Ovary (tissue), 3 donors: ENCODE data around the gene OR4C46.
"Not testable (repeated sequence)": the region's sequence is repeated elsewhere in the genome, so short reads cannot be mapped to it uniquely, and the experiment has no call there.

Source experiments
- EP300 ChIP-seq: sonication (generic); formaldehyde crosslinking; IDR thresholded peaks from one replicate; pipeline ENCODE4 v1.6.1; 2017; ENCODE audit warnings: antibody characterized with exemption
- POLR2A ChIP-seq: fragments of 450-650 bp; IDR thresholded peaks from one replicate; pipeline ENCODE4 v1.6.1; 2017; ENCODE audit warnings: antibody characterized with exemption, mild to moderate bottlenecking, moderate library complexity
- TF ChIP-seq, protein P1 (sequence below), 3 donors: fragments of 450-650 bp in 2 of 3; fragments of 200-600 bp in 1 of 3; IDR thresholded peaks; one replicate each; pipeline versions ENCODE4 v1.5.1 to v1.8.0; 2016 to 2022; ENCODE audit warnings: antibody characterized with exemption in 3 of 3, mild to moderate bottlenecking in 1 of 3
- donor health status: DM: no; HTN: no; CAD: no.

DNA sequence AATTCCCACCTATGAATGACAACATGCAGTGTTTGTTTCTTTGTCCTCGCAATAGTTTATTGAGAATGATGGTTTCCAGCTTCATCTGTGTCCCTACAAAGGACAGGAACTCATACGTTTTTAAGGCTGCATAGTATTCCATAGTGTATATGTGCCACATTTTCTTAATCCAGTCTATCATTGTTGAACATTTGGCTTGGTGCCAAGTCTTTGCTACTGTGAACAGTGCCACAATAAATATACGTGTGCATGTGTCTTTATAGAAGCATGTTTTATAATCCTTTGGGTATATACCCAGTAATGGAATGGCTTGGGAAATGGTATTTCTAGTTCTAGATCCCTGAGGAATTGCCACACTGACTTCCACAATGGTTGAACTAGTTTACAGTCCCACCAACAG lies 42.4 kb downstream of the OR4C46 start:
- TF ChIP-seq, protein P1, sequence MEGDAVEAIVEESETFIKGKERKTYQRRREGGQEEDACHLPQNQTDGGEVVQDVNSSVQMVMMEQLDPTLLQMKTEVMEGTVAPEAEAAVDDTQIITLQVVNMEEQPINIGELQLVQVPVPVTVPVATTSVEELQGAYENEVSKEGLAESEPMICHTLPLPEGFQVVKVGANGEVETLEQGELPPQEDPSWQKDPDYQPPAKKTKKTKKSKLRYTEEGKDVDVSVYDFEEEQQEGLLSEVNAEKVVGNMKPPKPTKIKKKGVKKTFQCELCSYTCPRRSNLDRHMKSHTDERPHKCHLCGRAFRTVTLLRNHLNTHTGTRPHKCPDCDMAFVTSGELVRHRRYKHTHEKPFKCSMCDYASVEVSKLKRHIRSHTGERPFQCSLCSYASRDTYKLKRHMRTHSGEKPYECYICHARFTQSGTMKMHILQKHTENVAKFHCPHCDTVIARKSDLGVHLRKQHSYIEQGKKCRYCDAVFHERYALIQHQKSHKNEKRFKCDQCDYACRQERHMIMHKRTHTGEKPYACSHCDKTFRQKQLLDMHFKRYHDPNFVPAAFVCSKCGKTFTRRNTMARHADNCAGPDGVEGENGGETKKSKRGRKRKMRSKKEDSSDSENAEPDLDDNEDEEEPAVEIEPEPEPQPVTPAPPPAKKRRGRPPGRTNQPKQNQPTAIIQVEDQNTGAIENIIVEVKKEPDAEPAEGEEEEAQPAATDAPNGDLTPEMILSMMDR (IDR thresholded peaks at IDR 0.05): not testable (repeated sequence)
- TF ChIP-seq EP300, POLR2A: not testable (repeated sequence)
